Measurements from ENCODE around the gene DLG1. TPM values are rescaled to one million over a fixed set of nuclear protein-coding genes. Genes with fewer than 3 reads are reported as not detected.

DLG1 gene
- total and polyA plus RNA-seq, 7 experiments from 2014 or later, result 27.9 to 96.5 (median 85.9) TPM

GRCh38 chr3:197249542-197249941 is 48.9 kb downstream of the DLG1 start:
- intact Hi-C loops (cut with micrococcal nuclease), result no loop called here

DNA sequence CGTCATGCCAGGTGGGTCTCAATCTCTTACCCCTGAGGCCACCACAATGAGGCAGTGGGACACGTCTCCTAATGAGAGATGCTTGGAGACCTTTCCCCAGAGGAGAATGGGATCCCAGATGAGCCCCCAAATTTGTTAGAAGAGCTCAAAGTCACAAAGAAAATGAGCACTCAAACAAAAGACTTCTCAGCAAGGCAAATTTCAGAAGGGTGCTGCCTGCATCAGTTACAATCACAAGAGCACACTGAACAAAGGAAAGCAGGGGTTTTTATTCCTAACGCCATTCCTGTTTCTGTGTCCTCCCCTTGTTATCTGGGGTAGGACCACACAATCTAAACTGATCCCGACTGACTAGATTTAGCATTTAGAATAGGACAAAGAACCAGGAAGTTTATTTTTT is 50.1 kb downstream of the DLG1 start:
- Mint-ChIP-seq H3K4me1 (peaks cover 6 to 27% (median 24%) of the 10 kb centered on the region in 7 donors), H3K27ac (no peak overlapping the region), H3K36me3 (peaks cover 29 to 75% (median 74%) of the 10 kb centered on the region in 5 donors), H3K9me3 (peaks cover 4 to 57% (median 34%) of the 10 kb centered on the region in 11 donors), H3K27me3 (no peaks in the 10 kb centered on the region), H3K4me3 (no peak overlapping the region)
- Histone ChIP-seq H3K4me3 (ENCODE audit: low read length) (no peak overlapping the region), H3K27me3 (ENCODE audit: control insufficient read depth in 2 of 2, insufficient read depth in 2 of 2, low read length in 2 of 2) (no peaks in the 10 kb centered on the region), H3K4me1 (ENCODE audit: control insufficient read depth in 2 of 2, insufficient read depth in 2 of 2, low read length in 2 of 2) (peaks cover 0 to 3% of the 10 kb centered on the region in 2 donors), H3K36me3 (ENCODE audit: control insufficient read depth in 2 of 3, insufficient read depth in 3 of 3, low read length in 3 of 3) (peaks cover 0 to 19% (median 0%) of the 10 kb centered on the region in 3 experiments), H3K9me3 (ENCODE audit: control insufficient read depth in 2 of 3, low read length in 3 of 3) (peaks cover 3 to 27% (median 4%) of the 10 kb centered on the region in 3 experiments), H3K27ac (ENCODE audit: low read depth, low read length) (no peak overlapping the region)
- DNase-seq (no peak), ATAC-seq (no peak)
- CTCF ChIA-PET, result no interaction called here
- POLR2A ChIA-PET, result no interaction called here
- intact Hi-C loops (cut with micrococcal nuclease), result no loop called here

More at GRCh38 chr3:197249542-197249941, 48.9 kb downstream of the DLG1 start:
- peaks cover 0 to 5% of the 10 kb centered on the region in 2 donors for H3K4me1 ChIP-seq (ENCODE audit: control insufficient read depth in 2 of 2, insufficient read depth in 2 of 2, low read length in 2 of 2)
- H3K27ac ChIP-seq (ENCODE audit: low read depth, low read length), result no peak overlapping the region
- H3K36me3 ChIP-seq (ENCODE audit: control insufficient read depth in 2 of 3, insufficient read depth in 3 of 3, low read length in 3 of 3), result peaks cover 0 to 7% (median 0%) of the 10 kb centered on the region in 3 experiments
- H3K4me3 ChIP-seq (ENCODE audit: low read length), result no peak overlapping the region
- ATAC-seq (no peak), DNase-seq (no peak)
- no peaks in the 10 kb centered on the region for H3K27me3 ChIP-seq (ENCODE audit: control insufficient read depth in 2 of 2, insufficient read depth in 2 of 2, low read length in 2 of 2)
- Mint-ChIP-seq H3K27me3 (no peaks in the 10 kb centered on the region), H3K27ac (no peak overlapping the region), H3K9me3 (peaks cover 4 to 45% (median 25%) of the 10 kb centered on the region in 11 donors), H3K36me3 (peaks cover 20 to 63% (median 62%) of the 10 kb centered on the region in 5 donors), H3K4me3 (no peak overlapping the region), H3K4me1 (peaks cover 17 to 39% (median 36%) of the 10 kb centered on the region in 7 donors)
- H3K9me3 ChIP-seq (ENCODE audit: control insufficient read depth in 2 of 3, low read length in 3 of 3), result peaks cover 0 to 15% (median 4%) of the 10 kb centered on the region in 3 experiments
- POLR2A ChIA-PET, result no interaction called here
- CTCF ChIA-PET, result interaction anchor here (0.8 kb wide), 1 partner anchor 57 kb away, joined by 3 read pairs; no protein-coding TSS in a partner anchor

DNA sequence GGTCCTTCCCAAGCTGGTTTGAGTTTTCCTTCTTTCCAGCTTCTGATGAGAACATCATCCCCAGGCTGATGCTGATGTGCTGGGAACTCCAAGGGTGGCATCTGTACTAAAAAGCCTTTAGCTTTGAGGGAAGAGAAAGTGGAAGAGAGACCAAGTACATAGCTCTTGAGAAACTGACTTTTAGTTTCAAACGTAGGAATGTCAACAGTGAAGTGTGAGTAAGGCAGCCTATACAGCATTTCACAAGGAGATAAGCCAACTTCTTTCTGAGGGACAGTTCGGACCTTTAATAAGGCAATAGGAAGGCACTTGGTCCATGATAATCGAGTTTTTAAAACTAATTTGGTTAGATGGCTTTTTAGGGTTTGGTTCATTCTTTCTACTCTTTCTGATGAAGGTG is 53.7 kb downstream of the DLG1 start:
- Histone ChIP-seq H3K4me3 (ENCODE audit: low read length) (no peak overlapping the region), H3K4me1 (ENCODE audit: control insufficient read depth in 2 of 2, insufficient read depth in 2 of 2, low read length in 2 of 2) (no peaks in the 10 kb centered on the region), H3K36me3 (ENCODE audit: control insufficient read depth in 2 of 3, insufficient read depth in 3 of 3, low read length in 3 of 3) (peaks cover 0 to 21% (median 0%) of the 10 kb centered on the region in 3 experiments), H3K27me3 (ENCODE audit: control insufficient read depth in 2 of 2, insufficient read depth in 2 of 2, low read length in 2 of 2) (no peaks in the 10 kb centered on the region), H3K27ac (ENCODE audit: low read depth, low read length) (no peak overlapping the region), H3K9me3 (ENCODE audit: control insufficient read depth in 2 of 3, low read length in 3 of 3) (peaks cover 4 to 40% (median 11%) of the 10 kb centered on the region in 3 experiments)
- H3K4me1 Mint-ChIP-seq, result peaks cover 6 to 25% (median 19%) of the 10 kb centered on the region in 7 donors
- H3K36me3 Mint-ChIP-seq, result peaks cover 33 to 89% (median 80%) of the 10 kb centered on the region in 5 donors
- H3K27ac Mint-ChIP-seq, result no peak overlapping the region
- DNase-seq (no peak), ATAC-seq (no peak)
- no peaks in the 10 kb centered on the region for H3K27me3 Mint-ChIP-seq
- peaks cover 4 to 78% (median 47%) of the 10 kb centered on the region in 11 donors for H3K9me3 Mint-ChIP-seq
- no peak overlapping the region for H3K4me3 Mint-ChIP-seq
- ChIA-PET CTCF (no interaction called here), POLR2A (no interaction called here)
- intact Hi-C loops (cut with micrococcal nuclease), result no loop called here

DNA sequence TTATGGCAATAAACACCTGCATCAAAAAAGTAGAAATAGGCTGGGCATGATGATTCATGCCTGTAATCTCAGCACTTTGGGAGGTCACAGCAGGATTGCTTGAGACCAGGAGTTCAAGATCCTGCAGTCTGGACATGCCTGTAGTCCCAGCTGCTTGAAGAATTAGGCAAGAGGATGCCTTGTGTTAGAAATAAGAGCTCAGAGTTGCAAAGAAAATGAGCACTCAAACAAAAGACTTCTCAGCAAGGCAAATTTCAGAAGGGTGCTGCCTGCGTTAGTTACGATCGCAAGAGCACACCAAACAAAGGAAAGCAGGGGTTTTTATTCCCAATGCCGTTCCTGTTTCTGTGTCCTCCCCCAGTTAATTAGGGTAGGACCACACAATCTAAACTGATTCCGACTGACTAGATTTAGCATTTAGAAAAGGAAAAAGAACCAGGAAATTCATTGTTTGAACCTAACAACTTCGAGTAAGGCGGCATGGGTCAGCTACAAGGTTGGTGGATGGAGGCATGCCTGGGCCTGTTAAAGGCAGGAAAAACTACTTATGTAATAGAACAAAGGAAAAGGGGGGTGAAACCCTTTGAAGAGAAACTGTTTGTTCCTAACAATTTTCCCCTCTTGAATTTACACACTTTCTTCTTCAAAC is 55.5 kb downstream of the DLG1 start:
- ChIA-PET POLR2A (no interaction called here), CTCF (no interaction called here)
- no peak overlapping the region for H3K4me3 Mint-ChIP-seq
- peaks cover 0 to 21% (median 0%) of the 10 kb centered on the region in 3 experiments for H3K36me3 ChIP-seq (ENCODE audit: control insufficient read depth in 2 of 3, insufficient read depth in 3 of 3, low read length in 3 of 3)
- DNase-seq (no peak), ATAC-seq (no peak)
- H3K4me1 Mint-ChIP-seq, result peaks cover 20 to 44% (median 38%) of the 10 kb centered on the region in 7 donors
- H3K36me3 Mint-ChIP-seq, result peaks cover 22 to 78% (median 65%) of the 10 kb centered on the region in 5 donors
- H3K9me3 Mint-ChIP-seq, result peaks cover 4 to 64% (median 34%) of the 10 kb centered on the region in 11 donors
- no peaks in the 10 kb centered on the region for H3K27me3 ChIP-seq (ENCODE audit: control insufficient read depth in 2 of 2, insufficient read depth in 2 of 2, low read length in 2 of 2)
- H3K9me3 ChIP-seq (ENCODE audit: control insufficient read depth in 2 of 3, low read length in 3 of 3), result peaks cover 0 to 28% (median 11%) of the 10 kb centered on the region in 3 experiments
- intact Hi-C loops (cut with micrococcal nuclease), result no loop called here
- H3K4me1 ChIP-seq (ENCODE audit: control insufficient read depth in 2 of 2, insufficient read depth in 2 of 2, low read length in 2 of 2), result no peaks in the 10 kb centered on the region
- no peaks in the 10 kb centered on the region for H3K27me3 Mint-ChIP-seq
- no peak overlapping the region for H3K4me3 ChIP-seq (ENCODE audit: low read length)
- H3K27ac Mint-ChIP-seq, result no peak overlapping the region
- no peak overlapping the region for H3K27ac ChIP-seq (ENCODE audit: low read depth, low read length)

- Histone ChIP-seq H3K4me1 (ENCODE audit: control insufficient read depth in 2 of 2, insufficient read depth in 2 of 2, low read length in 2 of 2) (no peaks in the 10 kb centered on the region), H3K27ac (ENCODE audit: low read depth, low read length) (no peak overlapping the region), H3K36me3 (ENCODE audit: control insufficient read depth in 2 of 3, insufficient read depth in 3 of 3, low read length in 3 of 3) (peaks cover 0 to 21% (median 0%) of the 10 kb centered on the region in 3 experiments), H3K4me3 (ENCODE audit: low read length) (no peak overlapping the region), H3K27me3 (ENCODE audit: control insufficient read depth in 2 of 2, insufficient read depth in 2 of 2, low read length in 2 of 2) (no peaks in the 10 kb centered on the region), H3K9me3 (ENCODE audit: control insufficient read depth in 2 of 3, low read length in 3 of 3) (peaks cover 0 to 28% (median 11%) of the 10 kb centered on the region in 3 experiments)
- Mint-ChIP-seq H3K27me3 (no peaks in the 10 kb centered on the region), H3K4me3 (peak overlapping the region in 1 of 10 donors; percentile 59), H3K36me3 (peaks cover 25 to 71% (median 67%) of the 10 kb centered on the region in 5 donors), H3K4me1 (peaks cover 20 to 59% (median 40%) of the 10 kb centered on the region in 7 donors), H3K9me3 (peaks cover 4 to 60% (median 26%) of the 10 kb centered on the region in 11 donors), H3K27ac (no peak overlapping the region)
- ChIA-PET POLR2A (no interaction called here), CTCF (interaction anchor here (1.4 kb wide), 1 partner anchor 15 kb away, joined by 4 read pairs; no protein-coding TSS in a partner anchor)
- DNase-seq, result no peak
- ATAC-seq, result no peak
- intact Hi-C loops (cut with micrococcal nuclease), result no loop called here
Measured at GRCh38 chr3:197241173-197241572, 57.2 kb downstream of the DLG1 start.

- Mint-ChIP-seq H3K4me3 (peak overlapping the region in 5 of 10 donors; percentile 0 to 59 (median 34)), H3K27ac (peak overlapping the region in 1 of 9 donors; percentile 16), H3K9me3 (peaks cover 0 to 64% (median 27%) of the 10 kb centered on the region in 11 donors), H3K27me3 (no peaks in the 10 kb centered on the region), H3K4me1 (peaks cover 21 to 67% (median 49%) of the 10 kb centered on the region in 7 donors), H3K36me3 (peaks cover 28 to 72% (median 68%) of the 10 kb centered on the region in 5 donors)
- Histone ChIP-seq H3K9me3 (ENCODE audit: control insufficient read depth in 2 of 3, low read length in 3 of 3) (peaks cover 0 to 28% (median 11%) of the 10 kb centered on the region in 3 experiments), H3K36me3 (ENCODE audit: control insufficient read depth in 2 of 3, insufficient read depth in 3 of 3, low read length in 3 of 3) (peaks cover 0 to 18% (median 0%) of the 10 kb centered on the region in 3 experiments), H3K4me3 (ENCODE audit: low read length) (no peak overlapping the region), H3K27ac (ENCODE audit: low read depth, low read length) (no peak overlapping the region), H3K27me3 (ENCODE audit: control insufficient read depth in 2 of 2, insufficient read depth in 2 of 2, low read length in 2 of 2) (no peaks in the 10 kb centered on the region), H3K4me1 (ENCODE audit: control insufficient read depth in 2 of 2, insufficient read depth in 2 of 2, low read length in 2 of 2) (no peaks in the 10 kb centered on the region)
- intact Hi-C loops (cut with micrococcal nuclease), result no loop called here
- POLR2A ChIA-PET, result no interaction called here
- DNase-seq (no peak), ATAC-seq (no peak)
- CTCF ChIA-PET, result interaction anchor here (0.6 kb wide), 1 partner anchor 31 kb away, joined by 3 read pairs; no protein-coding TSS in a partner anchor
Measured at GRCh38 chr3:197239857-197240256, 58.6 kb downstream of the DLG1 start.

Measured in naive thymus-derived CD4-positive, alpha-beta T cell (primary cell).